GM12878 (cell line): Measurements from ENCODE around the gene RBBP8NL. TPM values are rescaled to one million over a fixed set of nuclear protein-coding genes. Genes with fewer than 3 reads are reported as not detected.

Experiments
- ATAC-seq: fragments of 200-7000 bp; cut with Tn5 transposase; 3 replicates; pipeline ENCODE4 v1.9.1; 2020; ENCODE audit warnings: mild to moderate bottlenecking, moderate library complexity
- BruUV-seq: library from RNA; stranded (reverse); fragments of 400-500 nt; replicated peaks from 2 replicates; lab custom pipeline; 2021; lab: Mats Ljungman, UMichigan
- CTCF ChIA-PET: fragments of 300-600 bp; sonication (Branson Sonifier 250); formaldehyde crosslinking; extraction: SDS; loops from one replicate; lab custom pipeline; 2021; ENCODE audit warnings: inconsistent platforms; lab: Yijun Ruan, JAX
- POLR2A ChIA-PET: fragments of 350-600 bp; formaldehyde crosslinking; extraction: SDS; loops from one replicate; lab custom pipeline; 2021; ENCODE audit warnings: inconsistent platforms; lab: Charles Lee
- RAD21 ChIA-PET: fragments of 300-600 bp; sonication (Branson Sonifier 250); formaldehyde crosslinking; loops from one replicate; lab custom pipeline; 2023; ENCODE audit warnings: antibody characterized with exemption; ENCODE audit not compliant: unreplicated experiment; lab: Charles Lee
- SMC1A ChIA-PET: fragments of 300-600 bp; sonication (Branson Sonifier 250); formaldehyde crosslinking; loops from one replicate; lab custom pipeline; 2023; ENCODE audit not compliant: unreplicated experiment, uncharacterized antibody; lab: Charles Lee
- DNase-seq: peaks from one replicate; pipeline ENCODE4 v3.0.0-alpha.2; 2011; ENCODE audit warnings: low read depth, low spot score
- FAIRE-seq: peaks from 3 replicates; lab custom pipeline; 2011; peaks lifted over from hg19 to GRCh38; lab: Jason Lieb, UNC
- H2AFZ ChIP-seq: 2 replicates; pipeline ENCODE4 v1.6.0; 2011; ENCODE audit warnings: low read depth, low read length, control low read depth; ENCODE audit not compliant: control insufficient read depth
- H3K27ac ChIP-seq: 2 replicates; pipeline ENCODE4 v1.5.1; 2011; ENCODE audit warnings: control low read depth; ENCODE audit not compliant: control insufficient read depth, insufficient read depth
- H3K27me3 ChIP-seq, 2 experiments: replicated peaks in 1 of 2; 2 replicates each; pipeline versions ENCODE4 v1.6.0 to v1.6.1; 2011; ENCODE audit warnings: low read length in 1 of 2; ENCODE audit not compliant: control insufficient read depth in 2 of 2, insufficient read depth in 2 of 2
- H3K36me3 ChIP-seq, 2 experiments: 2 replicates each; pipeline ENCODE4 v1.5.1; 2011; ENCODE audit warnings: low read length in 1 of 2; ENCODE audit not compliant: control insufficient read depth in 2 of 2, insufficient read depth in 2 of 2
- H3K4me1 ChIP-seq: 2 replicates; pipeline ENCODE4 v1.6.1; 2011; ENCODE audit warnings: mild to moderate bottlenecking, low read length, moderate library complexity, mixed read lengths; ENCODE audit not compliant: control insufficient read depth, insufficient read depth
- H3K4me2 ChIP-seq: 2 replicates; pipeline ENCODE4 v1.6.0; 2011; ENCODE audit warnings: control low read depth; ENCODE audit not compliant: control insufficient read depth, insufficient read depth
- H3K4me3 ChIP-seq: fragments of 200-600 bp; sonication (generic); 2 replicates; pipeline ENCODE4 v1.5.1; 2016
- H3K79me2 ChIP-seq: 2 replicates; pipeline ENCODE4 v1.6.0; 2011; ENCODE audit warnings: low read length; ENCODE audit not compliant: control insufficient read depth, insufficient read depth
- H3K9ac ChIP-seq: 2 replicates; pipeline ENCODE4 v1.8.0; 2011; ENCODE audit warnings: low read length, control low read depth, mixed read lengths; ENCODE audit not compliant: control insufficient read depth, insufficient read depth
- H3K9me3 ChIP-seq: replicated peaks from 3 replicates; pipeline ENCODE4 v1.5.1; 2011; ENCODE audit warnings: mild to moderate bottlenecking, low read length; ENCODE audit not compliant: control insufficient read depth, insufficient read depth
- H4K20me1 ChIP-seq: 2 replicates; pipeline ENCODE4 v1.6.0; 2011; ENCODE audit not compliant: control insufficient read depth, insufficient read depth
- CUX1 ChIP-seq: IDR thresholded peaks from 2 replicates; pipeline ENCODE4 v1.6.1; 2012; ENCODE audit warnings: improper control_type of control experiment, low read depth, low read length; ENCODE audit not compliant: insufficient replicate concordance
- IRF3 ChIP-seq: fragments of 450-650 bp; IDR thresholded peaks from 2 replicates; pipeline ENCODE4 v1.6.1; 2014; ENCODE audit warnings: mild to moderate bottlenecking
- IRF5 ChIP-seq: fragments of 450-650 bp; IDR thresholded peaks from 2 replicates; pipeline ENCODE4 v1.6.1; 2017; ENCODE audit warnings: borderline replicate concordance
- POU2F2 ChIP-seq: IDR thresholded peaks from 3 replicates; pipeline ENCODE4 v1.6.1; 2011; ENCODE audit warnings: low read depth, mild to moderate bottlenecking, low read length, borderline replicate concordance
- SPI1 ChIP-seq: IDR thresholded peaks from 2 replicates; pipeline ENCODE4 v1.6.1; 2011; ENCODE audit warnings: low read depth, mild to moderate bottlenecking, low read length, moderate library complexity, borderline replicate concordance; ENCODE audit not compliant: insufficient read depth
- USF2 ChIP-seq: IDR thresholded peaks from 2 replicates; pipeline ENCODE4 v1.6.1; 2011; ENCODE audit warnings: low read depth, low read length, improper control_type of control experiment, borderline replicate concordance
- ZBTB40 ChIP-seq: fragments of 450-650 bp; IDR thresholded peaks from 2 replicates; pipeline ENCODE4 v1.6.1; 2016; ENCODE audit warnings: mild to moderate bottlenecking, moderate library complexity, borderline replicate concordance
- ZNF384 ChIP-seq: IDR thresholded peaks from 2 replicates; pipeline ENCODE4 v1.6.1; 2012; ENCODE audit warnings: low read depth, mild to moderate bottlenecking, low read length, improper control_type of control experiment, borderline replicate concordance
- WGBS: methylation state at CpG from one replicate; pipeline ENCODE4 v1.1.6; 2016; ENCODE audit warnings: low lambda C conversion rate; ENCODE audit not compliant: insufficient replicate concordance, insufficient coverage; ENCODE audit errors: missing lambda C conversion rate; 5-methylcytosine and 5-hydroxymethylcytosine counted together
- in situ Hi-C: fragments of 300-500 bp; cut with MboI; formaldehyde crosslinking; loops from 9 replicates; pipeline ENCODE4 v1.14.3; 2018; ENCODE audit warnings: mixed read lengths
- intact Hi-C: fragments of 100-400 bp; cut with micrococcal nuclease; formaldehyde crosslinking; loops from one replicate; pipeline ENCODE4 v1.14.2; 2022; ENCODE audit not compliant: unreplicated experiment
- polyA plus RNA-seq, 11 experiments: library from polyadenylated mRNA; depleted of rRNA in 4 of 11; unstranded in 6 of 11; stranded (reverse) in 5 of 11; fragments of >200 nt; fragmentation: Nextera tagmentation in 4 of 11; fragmentation: Illumina TruSeq in 1 of 11; extraction: Ambion mirVana in 4 of 11; extraction: Trizol in 1 of 11; gene quantifications; 1 replicate in 1 of 11; 2 replicates in 10 of 11; pipeline versions ENCODE4 v1.2.1 to v1.2.3, GENCODE V29; 2011 to 2016; ENCODE audit warnings: inconsistent platforms in 2 of 11, missing spikeins in 2 of 11, low read depth in 1 of 11
- total RNA-seq, 4 experiments: library from RNA; depleted of rRNA in 3 of 4; stranded (reverse); fragments of >200 nt in 3 of 4; fragmentation: Illumina TruSeq in 1 of 4; extraction: Trizol in 1 of 4; gene quantifications; 2 replicates each; pipeline versions ENCODE4 v1.2.1 to v1.2.3, GENCODE V29; 2013 to 2021

Gene RBBP8NL
- total and polyA plus RNA-seq, 10 of the 15 experiments (the other 5 are each of a cell fraction or from before 2014, with no cell fraction given): not detected

- no TSS peak for BruUV-seq
- Histone ChIP-seq H3K4me2 (no peak overlapping the region), H3K27me3 (peaks cover 6 to 14% of the 10 kb centered on the region in 2 experiments; a peak in 3 of 4 replicates), H3K9ac (no peak overlapping the region), H2AFZ (no peak overlapping the region), H3K9me3 (no peaks in the 10 kb centered on the region), H3K79me2 (no peaks in the 10 kb centered on the region), H3K4me1 (no peaks in the 10 kb centered on the region), H3K27ac (no peak overlapping the region), H4K20me1 (no peaks in the 10 kb centered on the region), H3K4me3 (no peak overlapping the region), H3K36me3 (no peaks in the 10 kb centered on the region)
- no peak for ATAC-seq
- WGBS: 21% methylated on average over 49 of the region's 52 CpGs
- SMC1A ChIA-PET: no interaction called here
- CTCF ChIA-PET: no interaction called here
- DNase-seq: no peak
- POLR2A ChIA-PET: no interaction called here
- FAIRE-seq: no peak
- RAD21 ChIA-PET: no interaction called here
- intact Hi-C loops (no loop called here), in situ Hi-C loops (no loop called here)
- TF ChIP-seq SPI1 (no peak), IRF3 (no peak), CUX1 (no peak), POU2F2 (no peak), ZNF384 (no peak), ZBTB40 (no peak), USF2 (no peak), IRF5 (no peak)
Measured at GRCh38 chr20:62473717-62474603, 46.6 kb upstream of the RBBP8NL start.
